HG03066 (cell line): Measurements from ENCODE around the gene ADI1.
"Not testable (repeated sequence)": the region's sequence is repeated elsewhere in the genome, so short reads cannot be mapped to it uniquely, and the experiment has no call there.

Source experiments
- ATAC-seq: cut with Tn5 transposase; IDR thresholded peaks from one replicate; pipeline ENCODE4 v1.9.1; 2021; ENCODE audit warnings: low read depth; ENCODE audit not compliant: unreplicated experiment

The ADI1 gene

DNA sequence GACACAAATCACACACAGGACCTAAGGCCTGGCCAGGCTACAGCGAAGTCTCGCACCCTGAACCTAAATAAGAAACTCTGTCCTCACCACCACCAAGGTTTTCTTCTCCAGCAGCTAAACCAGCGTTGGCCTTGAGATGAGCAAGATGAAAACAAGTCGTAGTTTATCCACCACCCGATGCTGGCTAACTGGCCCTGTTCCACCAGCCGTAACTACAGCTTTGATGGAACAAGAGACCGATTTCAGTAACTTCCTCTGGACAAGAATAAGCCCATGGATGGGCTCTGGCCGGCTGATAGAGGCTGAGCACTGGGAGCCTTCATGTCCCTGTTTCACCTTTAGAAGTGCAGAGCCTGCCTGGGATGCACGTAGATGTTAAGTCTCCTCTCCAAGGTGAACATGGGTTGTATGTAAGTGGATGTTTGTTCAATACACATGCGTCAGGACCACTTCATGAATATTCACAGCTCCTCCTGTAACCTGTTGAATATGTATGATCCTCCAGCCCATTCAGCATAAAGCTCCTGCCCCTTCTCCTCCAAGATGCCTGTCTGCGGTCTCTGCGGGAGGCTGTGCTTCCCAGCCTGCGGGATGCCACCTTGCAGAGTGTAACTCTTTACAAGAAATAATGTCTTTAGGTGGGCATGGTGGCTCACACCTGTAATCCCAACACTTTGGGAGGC, 24.2 kb downstream of the ADI1 start:
- no peak for ATAC-seq

DNA sequence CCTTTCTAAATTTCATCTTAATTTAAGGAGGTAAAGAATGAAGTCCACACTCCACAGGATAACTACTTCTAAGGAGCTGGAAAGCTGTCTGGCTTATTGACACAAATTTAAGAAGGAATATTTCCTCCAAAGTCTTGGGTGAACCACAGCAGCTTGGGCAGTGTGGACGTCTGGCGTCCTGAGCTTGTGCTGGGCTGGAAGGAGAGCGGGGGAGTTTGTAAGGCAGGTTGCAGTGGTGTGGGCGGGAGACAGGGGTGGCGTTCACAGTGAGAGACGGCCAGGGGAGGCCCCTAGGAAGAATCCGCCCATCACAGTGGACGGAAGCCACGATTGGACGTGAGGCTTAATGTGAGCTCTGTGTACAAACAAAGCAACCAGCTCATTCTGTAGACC, 25.7 kb downstream of the ADI1 start:
- ATAC-seq: no peak

DNA sequence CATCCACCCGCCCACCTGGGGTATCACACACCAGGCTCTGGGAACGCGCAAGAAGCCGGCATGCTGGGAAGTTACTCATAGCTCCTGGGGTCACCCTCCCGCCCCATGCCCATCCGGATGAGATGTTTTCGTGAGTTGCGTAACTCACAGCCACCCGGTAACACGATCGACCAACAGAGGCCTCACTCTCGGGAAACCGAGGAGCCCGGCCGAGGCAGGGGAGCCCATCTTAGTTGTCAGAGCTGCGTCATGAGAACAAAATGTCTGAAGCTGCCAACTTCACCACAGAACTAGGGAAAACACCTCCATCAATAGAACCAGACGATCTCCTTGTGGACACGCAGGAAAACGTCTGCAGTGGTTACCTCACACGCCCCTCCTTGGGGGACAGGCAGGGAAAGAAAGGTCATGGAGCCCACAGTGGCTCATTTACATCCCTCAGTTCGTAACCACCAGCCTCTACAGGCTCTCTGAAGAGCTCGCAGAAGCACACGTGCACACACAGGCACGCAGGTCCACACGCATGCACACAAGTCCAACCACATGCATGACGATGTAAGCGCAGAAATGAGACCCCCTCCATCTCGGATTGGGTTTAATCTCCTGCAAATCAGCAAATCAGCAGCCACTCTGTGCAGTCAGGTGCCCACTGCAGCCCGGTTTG, 26.2 kb downstream of the ADI1 start:
- ATAC-seq: no peak

DNA sequence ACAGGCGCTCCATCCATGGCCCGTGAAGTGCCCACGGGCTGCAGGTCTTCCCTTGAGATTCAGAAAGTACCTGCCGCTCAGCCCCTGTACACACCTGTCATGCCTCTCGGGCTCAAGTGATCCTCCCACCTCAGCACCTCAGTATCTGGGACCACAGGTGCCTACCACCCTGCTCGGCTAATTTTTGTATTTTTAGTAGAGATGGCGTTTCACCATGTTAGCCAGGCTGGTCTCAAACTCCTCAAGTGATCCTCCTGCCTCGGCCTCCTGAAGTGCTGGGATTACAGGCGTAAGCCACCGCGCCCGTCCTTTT, 26.9 kb downstream of the ADI1 start:
- ATAC-seq: not testable (repeated sequence)

DNA sequence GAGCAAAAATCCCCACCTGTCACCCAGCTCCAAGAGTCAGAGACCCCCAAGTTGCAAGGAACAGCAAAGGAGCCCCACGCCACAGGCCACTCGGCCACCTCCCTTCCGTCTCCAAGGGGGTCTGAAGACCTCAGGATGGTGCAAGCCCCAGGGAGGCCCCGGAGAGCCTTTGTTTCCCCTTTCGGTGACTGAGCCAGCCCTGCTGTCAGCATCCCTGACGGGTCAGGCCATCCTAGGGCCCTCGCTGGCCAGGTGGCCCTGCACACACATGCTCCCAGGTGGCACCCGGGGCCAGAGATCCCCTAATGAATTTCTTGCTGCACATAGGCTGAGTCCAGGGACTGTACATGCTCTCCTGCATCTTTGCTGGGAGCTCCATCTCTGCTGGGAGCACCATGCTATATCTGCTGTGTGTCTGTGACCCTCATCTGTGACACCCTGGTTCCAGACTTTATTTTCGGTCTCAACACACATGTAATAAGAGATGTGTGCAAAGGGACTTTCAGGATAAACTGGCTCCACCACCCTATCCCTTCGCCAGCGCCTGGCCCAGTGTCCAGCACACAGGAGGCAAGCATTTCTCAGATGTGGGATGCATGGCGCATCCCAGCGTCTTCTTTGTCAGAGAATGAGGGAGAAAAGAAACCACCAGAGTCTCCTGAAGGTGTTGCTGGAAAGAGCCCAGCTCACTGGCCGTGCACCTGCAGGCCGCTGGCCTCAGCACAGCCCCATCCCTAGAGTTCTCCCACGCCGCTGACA, 27.4 kb downstream of the ADI1 start:
- no peak for ATAC-seq

DNA sequence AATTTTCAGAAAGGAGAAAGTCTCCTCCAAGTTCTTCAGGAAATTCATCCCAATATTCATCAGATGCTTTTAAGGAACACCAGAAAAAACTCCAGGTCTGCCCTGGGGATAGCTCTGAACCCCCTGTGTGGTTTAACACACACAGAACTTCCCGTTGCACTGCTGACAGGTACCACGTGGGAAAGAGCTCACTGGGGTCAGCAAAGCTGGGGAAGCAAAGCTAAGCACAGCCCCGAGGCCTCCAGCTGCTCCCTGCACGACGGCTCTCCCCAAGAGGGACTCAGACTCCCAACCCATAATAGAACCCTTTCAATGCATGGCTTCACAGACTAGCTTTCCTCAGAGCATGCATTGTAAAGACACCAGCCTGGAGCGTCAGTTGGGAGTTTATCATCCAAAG, 28.0 kb downstream of the ADI1 start:
- ATAC-seq: no peak

DNA sequence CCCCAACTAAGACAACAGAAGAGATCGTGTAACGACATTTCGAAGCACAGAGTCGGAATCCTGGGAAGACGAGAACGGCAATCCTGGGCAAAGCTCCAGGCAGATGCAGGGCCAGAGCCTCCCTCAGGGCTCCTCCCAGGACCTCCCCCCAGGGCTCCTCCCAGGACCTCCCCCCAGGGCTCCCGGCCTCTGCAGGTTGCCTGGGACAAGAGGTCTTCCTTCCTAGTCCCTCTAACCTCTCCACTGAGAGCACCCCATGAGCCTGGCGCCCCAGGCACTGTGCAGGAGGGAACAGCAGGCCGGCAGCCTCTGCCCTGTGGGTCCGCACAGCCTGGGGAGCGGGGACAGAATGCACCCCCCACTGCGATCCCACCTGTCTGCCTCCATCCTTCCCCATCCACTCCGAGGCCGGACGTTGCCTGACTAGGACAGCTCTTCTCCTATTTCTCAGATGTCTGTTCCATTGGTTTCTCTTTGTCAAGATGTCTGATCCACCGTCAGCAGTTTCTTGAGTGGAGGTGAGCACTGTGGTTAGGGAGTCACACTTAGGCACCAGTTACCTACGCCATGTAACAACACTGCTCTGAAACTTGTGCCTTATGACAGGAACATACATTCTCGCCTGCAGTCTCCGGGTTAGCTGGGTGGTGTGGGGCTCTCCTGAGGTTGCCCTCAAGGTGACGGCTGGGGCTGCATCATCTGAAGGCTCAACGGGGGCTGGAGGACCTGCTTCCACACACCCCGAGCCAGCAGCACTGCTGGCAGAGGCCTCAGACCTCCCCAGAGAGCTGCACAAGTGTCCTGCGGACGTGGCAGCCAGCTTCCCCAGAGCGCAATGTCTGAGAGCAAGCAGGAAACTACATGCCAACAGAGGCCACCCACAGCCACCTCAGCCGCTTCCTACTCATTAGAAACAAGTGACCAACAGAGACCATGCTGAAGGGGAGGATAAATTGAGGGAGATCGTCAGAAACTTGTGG, 28.9 kb downstream of the ADI1 start:
- ATAC-seq: no peak

DNA sequence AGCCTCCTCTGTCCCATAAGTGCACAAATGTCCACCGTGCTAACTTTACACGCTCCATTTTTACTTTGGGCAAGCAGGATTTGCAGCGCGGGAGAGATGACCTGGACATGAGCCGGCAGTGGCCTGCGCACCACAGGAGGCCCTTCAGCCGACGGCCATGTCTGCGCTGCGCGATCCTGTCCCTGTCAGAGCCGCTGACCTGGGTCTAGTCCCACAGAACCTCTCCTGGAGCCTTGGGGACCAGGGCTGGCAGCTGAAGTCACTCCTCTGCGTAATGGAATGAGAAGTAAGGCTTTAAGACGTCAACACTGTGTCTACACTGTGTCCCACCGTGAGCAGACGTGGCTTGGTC, 29.6 kb downstream of the ADI1 start:
- ATAC-seq: no peak

DNA sequence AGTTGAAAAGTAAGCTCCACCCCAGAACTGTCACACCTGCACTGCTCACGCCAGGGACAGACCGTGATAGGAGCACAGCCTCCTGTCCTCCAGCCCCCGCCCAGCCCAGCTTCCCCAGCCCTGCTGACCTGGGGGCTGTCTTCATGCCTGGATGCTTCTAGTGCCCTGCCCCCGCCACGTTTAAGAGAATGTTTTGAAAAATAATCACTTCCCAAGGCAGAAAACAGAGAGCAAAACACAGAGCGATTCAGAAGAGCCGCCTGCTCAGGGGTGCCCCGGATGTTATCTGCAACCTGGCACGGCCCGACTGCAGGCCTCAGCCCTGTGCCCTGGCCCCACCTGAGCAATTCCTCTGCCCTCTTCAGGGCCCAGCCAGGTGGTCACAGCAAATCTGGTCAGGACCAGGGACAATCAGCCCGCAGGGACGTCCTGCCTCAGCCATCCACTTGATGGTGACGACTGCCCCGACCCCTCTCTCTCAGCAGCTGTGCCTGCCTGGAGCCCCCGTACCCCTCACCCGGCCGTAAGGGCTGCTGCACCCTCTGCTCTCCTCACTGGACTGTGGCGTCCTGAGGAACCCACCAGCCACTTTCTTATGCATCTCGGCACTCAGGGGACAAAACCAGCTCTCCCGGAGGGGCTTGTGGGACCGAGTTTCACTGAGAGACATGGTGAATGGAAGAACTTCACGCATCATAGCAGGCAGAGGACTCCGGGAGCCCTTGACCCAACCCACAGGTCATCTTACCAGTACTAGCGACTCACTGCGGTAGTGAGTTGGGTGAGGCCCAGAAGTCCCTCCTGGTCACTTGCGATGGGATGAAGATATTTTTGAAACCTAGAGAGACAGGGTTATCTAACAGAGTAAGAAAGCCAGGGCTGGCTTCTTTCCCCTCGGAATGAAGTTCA, 30.2 kb downstream of the ADI1 start:
- no peak for ATAC-seq

DNA sequence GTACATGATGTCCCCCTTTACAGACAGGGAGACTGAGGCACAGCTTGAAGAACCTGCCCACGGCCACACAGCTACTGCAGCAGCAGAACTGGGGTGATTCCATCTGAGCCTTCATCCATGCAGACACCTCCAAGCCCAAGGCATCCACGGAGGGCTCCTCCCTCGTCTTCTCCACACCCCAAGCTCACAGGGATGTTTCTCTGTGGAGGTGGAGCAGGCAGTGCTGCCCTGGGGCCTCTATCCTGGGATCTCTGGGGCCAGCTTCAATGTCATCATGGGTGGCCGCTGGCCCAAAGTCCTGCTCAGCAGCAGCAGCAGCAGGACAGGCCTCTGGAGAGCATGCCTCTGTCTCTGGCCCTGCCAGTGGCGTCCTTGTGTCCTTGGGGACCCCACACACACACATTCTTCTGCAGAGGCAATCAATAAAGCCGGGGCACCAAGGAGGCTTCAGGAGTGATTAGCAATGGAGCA, 31.2 kb downstream of the ADI1 start:
- ATAC-seq: no peak

DNA sequence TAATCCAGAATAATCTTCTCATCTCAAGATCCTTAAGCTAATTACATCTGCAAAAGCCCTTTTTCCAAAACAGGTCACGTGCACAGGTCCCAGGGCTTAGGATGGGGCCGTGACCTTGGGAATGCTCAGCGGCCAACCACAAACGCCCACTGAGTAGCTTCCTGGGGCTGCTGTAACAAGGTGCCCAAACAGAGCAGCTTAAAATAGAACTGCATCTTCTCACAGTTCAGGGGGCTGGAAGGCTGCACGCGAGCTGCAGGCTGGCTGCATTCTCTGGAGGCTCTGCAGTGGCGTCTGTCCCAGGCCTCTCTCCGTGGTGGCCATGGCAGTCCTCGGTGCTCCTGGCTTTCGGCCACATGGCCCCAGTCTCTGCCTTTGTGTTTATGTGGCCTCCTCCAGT, 31.9 kb downstream of the ADI1 start:
- ATAC-seq: no peak

DNA sequence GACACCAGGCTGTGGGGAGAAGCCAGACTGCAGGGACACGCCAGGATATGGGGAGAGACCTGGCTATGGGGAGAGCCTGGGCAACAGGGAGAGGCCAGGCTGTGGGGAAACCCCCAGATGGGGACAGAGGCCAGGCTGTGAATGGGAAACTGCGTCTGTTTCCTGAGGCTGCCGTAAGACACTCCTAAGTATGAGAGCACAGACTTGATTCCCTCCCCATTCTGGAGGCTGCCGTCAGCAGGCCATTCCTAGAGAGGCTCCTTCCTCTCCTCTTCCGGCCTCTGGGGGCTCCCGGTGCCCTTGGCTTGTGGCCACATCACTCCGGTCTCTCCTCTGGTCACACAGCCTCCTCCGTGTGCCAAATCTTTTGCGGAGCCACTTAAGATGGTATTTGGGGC, 32.3 kb downstream of the ADI1 start:
- ATAC-seq: no peak

DNA sequence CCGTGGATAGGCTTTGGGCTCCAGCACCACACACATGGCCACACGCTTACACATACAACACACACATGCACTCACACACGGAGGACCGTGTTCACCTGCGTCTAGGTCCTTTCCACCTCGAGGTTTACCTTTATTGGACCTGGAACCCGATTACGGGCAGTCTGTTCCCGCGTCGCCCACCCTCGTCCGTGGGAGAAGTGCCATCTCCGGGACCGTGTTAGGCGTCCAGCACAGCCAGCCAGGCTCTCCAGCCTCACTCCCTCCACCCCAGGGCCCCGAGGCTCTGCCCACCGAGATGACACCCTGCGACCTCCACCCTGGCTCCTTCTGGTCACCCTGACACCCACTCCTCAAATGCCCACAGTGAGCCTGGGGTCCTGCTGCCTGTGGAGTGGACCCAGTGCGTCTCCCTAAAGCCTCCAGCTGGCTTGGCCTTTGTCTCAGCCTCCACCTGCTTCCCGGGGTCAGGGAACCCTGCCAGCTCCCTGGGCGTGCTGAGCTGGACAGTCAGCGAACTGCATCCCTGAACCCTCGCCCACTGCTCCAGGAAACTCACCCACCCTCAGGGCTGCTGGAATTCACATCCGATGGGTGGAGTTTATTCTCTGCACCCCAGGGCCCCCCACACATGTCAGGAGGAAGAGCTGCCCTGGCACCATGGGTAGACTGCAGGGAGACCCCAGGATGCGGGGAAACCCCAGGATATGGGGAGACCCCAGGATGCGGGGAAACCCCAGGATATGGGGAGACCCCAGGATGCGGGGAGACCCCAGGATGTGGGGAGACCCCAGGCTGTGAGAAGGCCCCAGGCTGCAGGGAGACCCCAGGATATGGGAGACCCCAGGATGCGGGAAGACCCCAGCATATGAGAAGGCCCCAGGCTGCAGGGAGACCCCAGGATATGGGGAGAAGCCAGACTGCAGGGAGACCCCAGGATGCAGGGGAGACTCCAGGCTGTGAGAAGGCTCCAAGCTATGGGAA, 33.0 kb downstream of the ADI1 start:
- ATAC-seq: no peak

DNA sequence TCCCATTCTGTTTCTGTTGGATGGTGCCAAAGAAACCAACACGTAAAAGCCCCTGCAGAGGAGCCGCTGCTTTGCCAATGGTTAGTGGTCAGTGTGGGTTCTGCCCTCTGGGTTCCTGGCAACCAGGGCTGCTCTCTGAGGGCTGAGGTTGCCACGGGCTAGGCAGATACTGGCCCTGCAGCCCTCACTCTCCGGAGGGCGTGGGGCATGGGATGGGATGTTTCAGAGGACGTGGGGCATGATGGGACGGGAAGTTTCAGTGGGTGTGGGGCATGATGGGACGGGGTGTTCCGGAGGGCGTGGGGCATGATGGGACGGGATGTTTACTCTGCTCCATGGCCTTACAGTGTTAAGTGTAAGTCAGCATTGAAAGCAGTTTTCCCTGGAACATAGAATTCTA, 34.2 kb downstream of the ADI1 start:
- ATAC-seq: no peak

DNA sequence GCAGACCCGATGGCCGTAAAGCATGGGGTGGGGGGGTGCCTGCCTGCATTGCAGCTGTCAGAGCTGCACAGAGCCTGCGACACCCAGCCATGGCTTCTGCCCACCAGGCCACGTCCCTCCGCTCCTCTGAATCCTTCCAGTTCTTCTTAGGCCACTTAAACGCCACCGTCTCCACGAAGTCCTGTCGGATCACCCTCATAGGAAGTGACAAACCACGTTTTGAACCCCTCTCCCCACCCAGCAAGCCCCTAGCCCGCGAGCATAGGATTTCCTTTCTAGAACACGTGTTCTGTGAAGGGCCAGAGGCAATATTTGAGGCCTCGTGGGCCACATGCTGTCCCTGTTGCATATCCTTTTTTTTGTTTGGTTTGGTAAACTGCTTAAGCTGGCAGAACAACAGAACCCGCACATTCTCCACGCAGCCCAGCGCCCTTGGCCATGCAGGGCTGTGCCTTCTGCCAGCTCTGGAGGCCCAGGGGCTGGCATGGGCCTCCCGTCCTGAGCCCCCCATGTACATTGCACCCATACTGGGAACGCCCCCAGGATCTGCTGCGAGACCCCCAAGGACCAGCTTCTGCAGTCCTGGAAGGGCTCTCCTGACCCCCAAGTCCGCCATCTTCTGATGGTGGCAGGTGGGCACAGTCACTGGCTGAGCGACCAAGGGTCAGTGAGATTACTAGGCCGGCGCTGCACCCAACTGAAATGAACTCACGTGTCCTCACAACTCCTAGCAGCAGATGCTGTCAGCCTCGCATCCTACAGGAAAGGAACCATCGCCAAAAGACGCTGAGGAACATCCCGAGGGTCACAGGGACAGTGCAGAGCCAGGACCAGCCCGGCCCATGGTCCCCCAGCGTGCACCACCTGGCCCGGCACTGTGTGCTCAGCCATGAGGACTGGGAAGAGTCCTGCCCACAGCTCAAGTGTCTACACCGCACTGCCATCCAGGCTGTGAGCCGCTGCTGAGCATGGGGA, 35.1 kb downstream of the ADI1 start:
- ATAC-seq: no peak

DNA sequence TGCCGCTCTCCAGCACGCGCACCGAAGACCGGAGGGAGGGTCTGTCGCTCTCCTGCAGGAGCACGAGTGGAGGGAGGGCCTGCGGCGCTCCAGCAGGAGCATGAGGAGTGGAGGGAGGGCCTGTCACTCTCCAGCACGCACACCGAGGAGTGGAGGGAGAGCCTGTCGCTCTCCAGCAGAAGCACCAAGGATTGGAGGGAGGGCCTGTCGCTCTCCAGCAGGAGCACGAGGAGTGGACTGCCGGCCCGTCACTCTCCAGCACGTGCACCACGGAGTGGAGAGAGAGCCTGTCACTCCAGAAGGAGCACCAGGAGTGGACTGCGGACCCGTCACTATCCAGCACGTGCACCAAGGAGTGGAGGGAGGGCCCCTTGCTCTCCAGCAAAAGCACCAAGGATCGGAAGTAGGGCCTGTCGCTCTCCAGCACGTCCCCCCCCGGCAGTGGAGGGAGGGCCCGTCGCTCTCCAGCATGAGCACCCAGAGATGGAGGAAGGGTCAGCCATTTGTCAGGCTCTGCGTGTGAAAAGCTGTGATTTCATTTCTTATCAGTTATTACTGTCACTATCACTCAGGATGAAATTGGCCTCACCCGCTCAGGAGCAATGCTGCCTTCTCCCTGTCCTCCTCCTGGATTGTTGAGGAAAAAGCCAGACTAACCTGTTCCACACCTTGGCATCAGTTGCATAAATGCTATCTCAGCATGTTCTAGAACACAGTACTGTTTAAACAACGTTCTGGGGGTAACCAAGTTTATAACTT, 35.9 kb downstream of the ADI1 start:
- ATAC-seq: no peak

DNA sequence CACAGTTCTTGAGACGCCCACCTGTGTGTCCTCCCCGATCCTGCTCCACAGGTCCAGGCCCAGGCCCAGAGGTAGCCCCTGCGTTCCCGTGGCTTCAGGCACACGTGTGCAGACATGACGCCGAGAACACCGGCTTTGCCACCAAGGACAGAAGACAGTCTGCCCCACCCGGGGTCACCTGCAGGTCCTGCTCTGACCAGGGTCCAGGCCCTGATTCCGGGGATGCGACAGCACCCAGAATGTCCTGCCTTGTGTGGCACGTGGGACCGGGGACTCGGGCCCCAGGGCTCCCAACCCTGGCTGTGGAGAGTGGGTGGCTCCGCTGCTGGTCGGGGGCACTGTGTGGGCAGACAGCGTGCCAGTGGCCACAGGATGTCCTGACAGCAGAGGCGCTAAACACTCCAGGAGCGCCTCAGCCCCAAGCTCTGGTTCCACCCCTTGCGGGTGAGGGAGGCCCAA, 36.9 kb downstream of the ADI1 start:
- no peak for ATAC-seq
